BE2C (cell line): ENCODE measurements around the gene DLG2.
"Not testable (repeated sequence)": the region's sequence is repeated elsewhere in the genome, so short reads cannot be mapped to it uniquely, and the experiment has no call there.

Source experiments
- DNase-seq: peaks from one replicate; pipeline ENCODE4 v3.0.0-alpha.2; 2020
- H3K27me3 ChIP-seq: fragments of 250-450 bp; sonication (Bioruptor Pico); 2 replicates; pipeline ENCODE4 v1.5.1; 2020; ENCODE audit warnings: mild to moderate bottlenecking
- H3K36me3 ChIP-seq: fragments of 250-450 bp; sonication (Bioruptor Pico); 2 replicates; pipeline ENCODE4 v1.5.1; 2020; ENCODE audit warnings: mild to moderate bottlenecking
- H3K4me1 ChIP-seq: fragments of 250-450 bp; sonication (Bioruptor Pico); 2 replicates; pipeline ENCODE4 v1.5.1; 2020
- H3K4me3 ChIP-seq: 2 replicates; pipeline ENCODE4 v1.5.1; 2011; ENCODE audit warnings: low read depth, low read length
- H3K9me3 ChIP-seq: fragments of 250-450 bp; sonication (Bioruptor Pico); 2 replicates; pipeline ENCODE4 v1.5.1; 2020
- CTCF ChIP-seq: IDR thresholded peaks from 2 replicates; pipeline ENCODE4 v1.5.1; 2012; ENCODE audit warnings: mild to moderate bottlenecking, low read depth, low read length

The DLG2 gene

GRCh38 chr11:85276332-85276731 is 350.8 kb downstream of the DLG2 start:
- Histone ChIP-seq H3K27me3 (no peaks in the 10 kb centered on the region), H3K4me1 (no peaks in the 10 kb centered on the region), H3K4me3 (no peak overlapping the region), H3K36me3 (no peaks in the 10 kb centered on the region), H3K9me3 (no peaks in the 10 kb centered on the region)
- TF ChIP-seq CTCF, result no peak
- no peak for DNase-seq

- not testable (repeated sequence) for H3K4me3 ChIP-seq, H3K36me3 ChIP-seq, H3K4me1 ChIP-seq, H3K9me3 ChIP-seq, H3K27me3 ChIP-seq, DNase-seq
These were observed 356.8 kb downstream of the DLG2 start for GRCh38 chr11:85270315-85270714.

GRCh38 chr11:85269109-85269508 is 358.0 kb downstream of the DLG2 start:
- no peaks in the 10 kb centered on the region for H3K27me3 ChIP-seq
- H3K4me1 ChIP-seq, result no peaks in the 10 kb centered on the region
- no peak for DNase-seq
- H3K4me3 ChIP-seq, result no peak overlapping the region
- H3K36me3 ChIP-seq, result no peaks in the 10 kb centered on the region
- no peak for TF ChIP-seq CTCF
- no peaks in the 10 kb centered on the region; the same call in 1 of the 2 replicates for H3K9me3 ChIP-seq

GRCh38 chr11:85266646-85267045 is 360.5 kb downstream of the DLG2 start:
- no peak for DNase-seq
- Histone ChIP-seq H3K4me1 (no peaks in the 10 kb centered on the region), H3K9me3 (no peaks in the 10 kb centered on the region; the same call in 1 of the 2 replicates), H3K36me3 (no peaks in the 10 kb centered on the region), H3K27me3 (no peaks in the 10 kb centered on the region), H3K4me3 (no peak overlapping the region)
- TF ChIP-seq CTCF, result no peak

GRCh38 chr11:85263328-85263727 is 363.8 kb downstream of the DLG2 start:
- TF ChIP-seq CTCF, result no peak
- H3K36me3 ChIP-seq, result no peaks in the 10 kb centered on the region
- H3K4me1 ChIP-seq, result no peaks in the 10 kb centered on the region
- H3K9me3 ChIP-seq, result no peaks in the 10 kb centered on the region; the same call in 1 of the 2 replicates
- H3K27me3 ChIP-seq, result no peaks in the 10 kb centered on the region
- H3K4me3 ChIP-seq, result no peak overlapping the region
- no peak for DNase-seq

GRCh38 chr11:85257837-85258236 is 369.3 kb downstream of the DLG2 start:
- TF ChIP-seq CTCF, result no peak
- no peaks in the 10 kb centered on the region for H3K27me3 ChIP-seq
- H3K9me3 ChIP-seq, result no peaks in the 10 kb centered on the region
- no peak overlapping the region for H3K4me3 ChIP-seq
- DNase-seq, result no peak
- H3K36me3 ChIP-seq, result no peaks in the 10 kb centered on the region
- no peaks in the 10 kb centered on the region for H3K4me1 ChIP-seq

GRCh38 chr11:85256433-85256832 is 370.7 kb downstream of the DLG2 start:
- H3K36me3 ChIP-seq, result no peaks in the 10 kb centered on the region
- no peaks in the 10 kb centered on the region for H3K4me1 ChIP-seq
- H3K27me3 ChIP-seq, result no peaks in the 10 kb centered on the region
- no peaks in the 10 kb centered on the region for H3K9me3 ChIP-seq
- no peak for DNase-seq
- H3K4me3 ChIP-seq, result no peak overlapping the region
- no peak for TF ChIP-seq CTCF
